Loucy (cell line): ENCODE data around the gene WDR83.

Experiments used
- CTCF ChIP-seq: fragments of 200-600 bp; sonication (generic); conservative IDR thresholded peaks from 2 replicates; pipeline ENCODE4 v1.5.1; 2014; ENCODE audit warnings: mild to moderate bottlenecking, antibody characterized with exemption, low read length
- EZH2phosphoT487 ChIP-seq: fragments of 200-600 bp; IDR thresholded peaks from 2 replicates; pipeline ENCODE4 v1.6.1; 2018; ENCODE audit warnings: antibody characterized with exemption, mild to moderate bottlenecking, moderate library complexity, borderline replicate concordance

DNA sequence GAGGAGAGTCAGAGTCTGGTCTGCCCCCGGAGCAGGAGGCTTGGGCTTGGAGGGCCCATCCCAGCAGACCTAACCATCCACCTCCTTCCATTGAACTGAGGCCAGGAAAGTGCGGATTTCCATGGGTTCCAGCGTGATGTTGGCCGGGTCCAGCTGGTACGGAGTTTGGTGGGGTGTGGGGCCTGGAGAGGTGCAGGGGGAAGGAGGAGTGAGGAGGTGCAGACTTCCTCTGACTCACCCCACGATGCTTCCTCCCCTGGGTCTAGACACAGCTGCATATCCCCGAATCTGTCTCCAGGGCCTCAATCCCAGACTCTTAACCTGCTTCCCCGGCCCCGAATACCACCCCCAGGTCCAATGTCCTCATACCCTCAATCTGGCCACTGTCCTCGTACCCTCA lies 20.1 kb upstream of the WDR83 start:
- TF ChIP-seq CTCF = no peak
- TF ChIP-seq EZH2phosphoT487 = no peak
